CD8-positive, alpha-beta memory T cell (primary cell): ENCODE measurements around the gene LTN1. TPM values are rescaled to one million over a fixed set of nuclear protein-coding genes. Genes with fewer than 3 reads are reported as not detected.

Experiments used
- CTCF ChIA-PET: fragments of 350-600 bp; sonication (Branson Sonifier 250); formaldehyde crosslinking; loops from one replicate; lab custom pipeline; 2021; ENCODE audit warnings: antibody characterized with exemption; lab: Charles Lee
- POLR2A ChIA-PET: fragments of 350-600 bp; sonication (Branson Sonifier 250); formaldehyde crosslinking; loops from one replicate; lab custom pipeline; 2021; ENCODE audit warnings: antibody characterized with exemption; lab: Charles Lee
- DNase-seq, 5 donors: peaks; one replicate each; pipeline versions ENCODE4 v3.0.0 to v3.0.0-alpha.2; 2020 to 2022; ENCODE audit warnings: mixed read lengths in 1 of 5
- H3K27ac ChIP-seq: one replicate; pipeline ENCODE4 v1.7.0; 2013; ENCODE audit warnings: low read depth, mild to moderate bottlenecking, low read length, moderate library complexity
- H3K27me3 ChIP-seq: 2 replicates; pipeline ENCODE4 v1.7.0; 2013; ENCODE audit warnings: low read length, mild to moderate bottlenecking; ENCODE audit not compliant: insufficient read depth, poor library complexity, severe bottlenecking
- H3K36me3 ChIP-seq: 2 replicates; pipeline ENCODE4 v1.7.0; 2013; ENCODE audit warnings: mild to moderate bottlenecking, low read length, moderate library complexity; ENCODE audit not compliant: insufficient read depth
- H3K4me1 ChIP-seq: 2 replicates; pipeline ENCODE4 v1.7.0; 2013; ENCODE audit warnings: mild to moderate bottlenecking, low read length, moderate library complexity; ENCODE audit not compliant: insufficient read depth
- H3K4me3 ChIP-seq: 2 replicates; pipeline ENCODE4 v1.7.0; 2013; ENCODE audit warnings: mild to moderate bottlenecking, low read length
- H3K9me3 ChIP-seq: 2 replicates; pipeline ENCODE4 v1.7.0; 2013; ENCODE audit warnings: mild to moderate bottlenecking, low read length
- H3K27ac Mint-ChIP-seq, 8 donors: one replicate each; pipeline ENCODE4 v1.8.0; 2020 to 2021; ENCODE audit warnings: mixed read lengths in 8 of 8, mild to moderate bottlenecking in 6 of 8, inconsistent platforms in 3 of 8, moderate library complexity in 3 of 8
- H3K27me3 Mint-ChIP-seq, 2 donors: one replicate each; pipeline ENCODE4 v1.8.0; 2020 to 2021; ENCODE audit warnings: mixed read lengths in 2 of 2, mild to moderate bottlenecking in 1 of 2, moderate library complexity in 1 of 2
- H3K36me3 Mint-ChIP-seq, 3 donors: one replicate each; pipeline ENCODE4 v1.8.0; 2020 to 2021; ENCODE audit warnings: mixed read lengths in 3 of 3, inconsistent platforms in 1 of 3, mild to moderate bottlenecking in 1 of 3
- H3K4me1 Mint-ChIP-seq, 3 donors: one replicate each; pipeline ENCODE4 v1.8.0; 2020 to 2021; ENCODE audit warnings: mixed read lengths in 3 of 3, inconsistent platforms in 1 of 3, mild to moderate bottlenecking in 1 of 3
- H3K4me3 Mint-ChIP-seq, 7 donors: one replicate each; pipeline ENCODE4 v1.8.0; 2020 to 2021; ENCODE audit warnings: mixed read lengths in 7 of 7, mild to moderate bottlenecking in 6 of 7, moderate library complexity in 4 of 7, inconsistent platforms in 2 of 7
- H3K9me3 Mint-ChIP-seq, 5 donors: one replicate each; pipeline ENCODE4 v1.8.0; 2020 to 2022; ENCODE audit warnings: mixed read lengths in 5 of 5, mild to moderate bottlenecking in 3 of 5, moderate library complexity in 2 of 5, inconsistent platforms in 1 of 5
- polyA plus RNA-seq: library from polyadenylated mRNA; unstranded; fragments of 300-500 nt; fragmentation: Illumina TruSeq; gene quantifications from one replicate; pipeline ENCODE4 v1.2.3, GENCODE V29; 2021
- total RNA-seq, 2 experiments: library from RNA; stranded (reverse); gene quantifications; one replicate each; pipeline ENCODE4 v1.2.3, GENCODE V29; 2021

Gene LTN1, protein sequence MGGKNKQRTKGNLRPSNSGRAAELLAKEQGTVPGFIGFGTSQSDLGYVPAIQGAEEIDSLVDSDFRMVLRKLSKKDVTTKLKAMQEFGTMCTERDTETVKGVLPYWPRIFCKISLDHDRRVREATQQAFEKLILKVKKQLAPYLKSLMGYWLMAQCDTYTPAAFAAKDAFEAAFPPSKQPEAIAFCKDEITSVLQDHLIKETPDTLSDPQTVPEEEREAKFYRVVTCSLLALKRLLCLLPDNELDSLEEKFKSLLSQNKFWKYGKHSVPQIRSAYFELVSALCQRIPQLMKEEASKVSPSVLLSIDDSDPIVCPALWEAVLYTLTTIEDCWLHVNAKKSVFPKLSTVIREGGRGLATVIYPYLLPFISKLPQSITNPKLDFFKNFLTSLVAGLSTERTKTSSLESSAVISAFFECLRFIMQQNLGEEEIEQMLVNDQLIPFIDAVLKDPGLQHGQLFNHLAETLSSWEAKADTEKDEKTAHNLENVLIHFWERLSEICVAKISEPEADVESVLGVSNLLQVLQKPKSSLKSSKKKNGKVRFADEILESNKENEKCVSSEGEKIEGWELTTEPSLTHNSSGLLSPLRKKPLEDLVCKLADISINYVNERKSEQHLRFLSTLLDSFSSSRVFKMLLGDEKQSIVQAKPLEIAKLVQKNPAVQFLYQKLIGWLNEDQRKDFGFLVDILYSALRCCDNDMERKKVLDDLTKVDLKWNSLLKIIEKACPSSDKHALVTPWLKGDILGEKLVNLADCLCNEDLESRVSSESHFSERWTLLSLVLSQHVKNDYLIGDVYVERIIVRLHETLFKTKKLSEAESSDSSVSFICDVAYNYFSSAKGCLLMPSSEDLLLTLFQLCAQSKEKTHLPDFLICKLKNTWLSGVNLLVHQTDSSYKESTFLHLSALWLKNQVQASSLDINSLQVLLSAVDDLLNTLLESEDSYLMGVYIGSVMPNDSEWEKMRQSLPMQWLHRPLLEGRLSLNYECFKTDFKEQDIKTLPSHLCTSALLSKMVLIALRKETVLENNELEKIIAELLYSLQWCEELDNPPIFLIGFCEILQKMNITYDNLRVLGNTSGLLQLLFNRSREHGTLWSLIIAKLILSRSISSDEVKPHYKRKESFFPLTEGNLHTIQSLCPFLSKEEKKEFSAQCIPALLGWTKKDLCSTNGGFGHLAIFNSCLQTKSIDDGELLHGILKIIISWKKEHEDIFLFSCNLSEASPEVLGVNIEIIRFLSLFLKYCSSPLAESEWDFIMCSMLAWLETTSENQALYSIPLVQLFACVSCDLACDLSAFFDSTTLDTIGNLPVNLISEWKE (N-terminal part only)
- total RNA-seq (10 to 100 TPM; 22.1 to 23.2 TPM), polyA plus RNA-seq (15.7 TPM)

DNA sequence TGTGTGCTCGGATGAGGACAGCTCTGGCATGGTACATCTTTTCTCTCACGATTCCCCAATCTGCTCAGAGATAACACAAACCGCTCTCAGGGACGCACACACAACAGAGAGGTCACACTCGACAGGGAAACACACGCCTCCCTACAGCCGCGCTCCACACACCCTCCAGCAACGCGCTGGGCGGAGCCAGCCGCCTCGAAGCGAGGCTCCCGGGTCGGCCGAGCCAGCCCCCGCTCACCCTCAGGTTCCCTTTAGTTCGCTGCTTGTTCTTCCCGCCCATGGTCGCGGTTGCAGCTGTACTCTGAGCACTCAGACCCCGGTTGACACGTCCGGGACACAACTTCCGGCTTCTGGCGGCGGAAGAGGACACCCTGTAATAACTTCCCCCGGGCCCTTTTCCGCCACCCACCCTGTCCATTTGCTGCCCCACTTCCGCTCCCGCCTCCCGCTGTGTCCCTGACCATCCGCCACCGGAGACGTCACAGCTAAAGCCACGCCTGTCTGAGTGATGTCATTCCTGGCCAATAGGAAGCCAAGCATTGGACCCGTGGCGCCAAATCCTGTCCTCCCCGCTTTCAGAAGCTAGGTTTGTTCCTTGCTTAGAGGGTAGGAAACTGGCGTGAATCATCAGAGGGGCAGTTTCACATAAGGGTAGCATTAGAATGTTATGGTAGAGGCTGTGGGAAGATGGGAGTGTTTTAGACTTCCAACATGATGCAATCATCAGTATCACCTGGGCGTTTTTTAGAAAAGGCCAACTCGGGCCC lies at the start of gene LTN1:
LTN1 (minus strand) TSS at position 352 of the 767 bp plus-strand sequence; CDS start at position 280, 72 bp downstream.
- peak; percentile 98 to 99 (median 99) for DNase-seq
- H3K4me1 Mint-ChIP-seq, result peaks cover 33 to 52% (median 48%) of the 10 kb centered on the region in 3 donors
- peak within 1 kb of the TSS; percentile 91 for H3K27ac ChIP-seq
- H3K36me3 Mint-ChIP-seq, result peaks cover 0 to 22% (median 2%) of the 10 kb centered on the region in 3 donors
- no peaks in the 10 kb centered on the region for H3K9me3 ChIP-seq
- no peaks in the 10 kb centered on the region for H3K27me3 ChIP-seq
- ChIA-PET POLR2A (interaction anchor here (0.7 to 3.4 kb wide), 14 partner anchors 8 to 307 kb away, joined by 3 to 65 read pairs (median 5); partner anchors contain the start of genes CCT8, RWDD2B and USP16), CTCF (interaction anchor here (0.7 to 1.4 kb wide), 7 partner anchors 10 to 85 kb away, joined by 3 to 12 read pairs (median 5); no protein-coding TSS in a partner anchor)
- H3K27ac Mint-ChIP-seq, result peak within 1 kb of the TSS; percentile 78 to 100 (median 98)
- no peaks in the 10 kb centered on the region for H3K27me3 Mint-ChIP-seq
- no peaks in the 10 kb centered on the region for H3K36me3 ChIP-seq
- H3K4me1 ChIP-seq, result peaks cover 34% of the 10 kb centered on the region
- peak within 1 kb of the TSS; percentile 85 to 97 (median 95) for H3K4me3 Mint-ChIP-seq
- H3K4me3 ChIP-seq, result peak within 1 kb of the TSS; percentile 88
- H3K9me3 Mint-ChIP-seq, result no peaks in the 10 kb centered on the region

DNA sequence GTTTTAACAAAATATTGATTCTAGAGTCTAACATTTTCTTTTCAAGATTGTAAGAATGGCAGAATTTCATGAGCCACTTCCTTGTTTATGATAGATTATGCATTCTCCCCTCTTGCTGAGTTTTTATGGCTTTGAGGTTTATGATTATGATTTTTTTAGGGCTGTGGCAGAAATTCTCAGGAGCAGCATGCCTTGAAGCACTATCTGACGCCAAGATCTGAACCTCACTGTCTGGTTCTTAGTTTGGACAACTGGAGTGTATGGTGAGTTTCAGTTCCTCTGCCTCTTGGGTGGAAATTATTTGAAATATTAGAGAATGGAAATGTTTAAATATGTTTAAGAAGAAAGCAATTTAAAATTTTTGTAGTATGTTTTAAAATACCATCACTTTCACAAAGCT lies 42.0 kb upstream of the LTN1 start:
- CTCF ChIA-PET, result no interaction called here
- H3K27ac Mint-ChIP-seq, result no peak overlapping the region

DNA sequence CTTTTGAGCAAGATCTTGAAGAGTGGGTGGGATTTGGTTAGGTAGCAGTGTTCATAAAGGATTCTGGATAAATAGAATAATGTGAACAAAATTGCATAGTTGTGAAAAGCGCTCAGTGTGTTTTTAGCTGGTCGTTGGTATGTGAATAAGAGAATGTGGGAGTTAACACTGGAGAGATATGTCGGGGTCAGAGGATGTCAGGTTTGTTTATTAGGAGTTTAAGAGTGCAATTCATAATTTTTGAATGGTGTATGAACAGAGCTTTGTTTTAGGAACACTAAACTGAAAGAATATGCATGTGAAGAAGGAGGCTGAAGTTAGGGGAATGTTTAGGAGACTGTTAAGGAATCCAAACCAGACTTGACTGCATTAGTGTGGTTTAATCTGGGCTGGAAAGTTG lies 41.2 kb upstream of the LTN1 start:
- CTCF ChIA-PET, result no interaction called here
- Mint-ChIP-seq H3K9me3 (no peaks in the 10 kb centered on the region), H3K27ac (peak overlapping the region in 4 of 8 donors; percentile 7 to 56 (median 44)), H3K36me3 (peaks cover 14 to 87% (median 26%) of the 10 kb centered on the region in 3 donors), H3K4me3 (no peak overlapping the region), H3K27me3 (no peaks in the 10 kb centered on the region), H3K4me1 (peaks cover 22 to 38% (median 37%) of the 10 kb centered on the region in 3 donors)
- POLR2A ChIA-PET, result no interaction called here
- Histone ChIP-seq H3K4me1 (no peaks in the 10 kb centered on the region), H3K36me3 (peaks cover 62% of the 10 kb centered on the region), H3K9me3 (no peaks in the 10 kb centered on the region), H3K27ac (no peak overlapping the region), H3K27me3 (no peaks in the 10 kb centered on the region), H3K4me3 (no peak overlapping the region)
- DNase-seq, result no peak

More for the DNA sequence above, 42.0 kb upstream of the LTN1 start:
- no peak overlapping the region for H3K27ac ChIP-seq
- H3K9me3 Mint-ChIP-seq, result no peaks in the 10 kb centered on the region
- no peaks in the 10 kb centered on the region for H3K4me1 ChIP-seq
- POLR2A ChIA-PET, result interaction anchor here (0.5 kb wide), 1 partner anchor 198 kb away, joined by 3 read pairs; no protein-coding TSS in a partner anchor
- no peaks in the 10 kb centered on the region for H3K9me3 ChIP-seq
- no peak overlapping the region for H3K4me3 Mint-ChIP-seq
- peaks cover 14 to 87% (median 22%) of the 10 kb centered on the region in 3 donors for H3K36me3 Mint-ChIP-seq
- peaks cover 19 to 34% (median 33%) of the 10 kb centered on the region in 3 donors for H3K4me1 Mint-ChIP-seq
- H3K36me3 ChIP-seq, result peaks cover 65% of the 10 kb centered on the region
- no peak overlapping the region for H3K4me3 ChIP-seq
- no peaks in the 10 kb centered on the region for H3K27me3 ChIP-seq
- no peaks in the 10 kb centered on the region for H3K27me3 Mint-ChIP-seq
- no peak for DNase-seq

DNA sequence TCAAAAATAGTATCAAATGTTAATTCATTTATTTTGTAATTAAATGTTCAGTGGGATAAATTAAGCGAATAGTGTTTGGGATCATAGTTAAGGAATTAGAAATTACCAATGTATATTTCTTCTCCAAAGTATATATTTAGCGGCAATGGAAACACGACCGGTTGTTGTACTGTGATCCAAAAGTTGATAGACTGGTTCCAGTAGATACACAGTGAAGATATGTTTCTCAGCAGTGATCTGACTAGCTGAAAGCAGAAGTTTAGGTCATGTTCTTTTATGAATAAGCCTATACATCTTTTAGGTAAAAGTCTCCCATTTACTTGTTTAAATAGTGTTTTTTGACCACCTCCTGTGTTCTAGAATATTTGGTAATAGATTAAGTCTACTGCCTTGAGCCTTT lies 40.6 kb upstream of the LTN1 start:
- H3K27ac Mint-ChIP-seq, result peak overlapping the region in 1 of 8 donors; percentile 56
- Histone ChIP-seq H3K36me3 (peaks cover 56% of the 10 kb centered on the region), H3K27me3 (no peaks in the 10 kb centered on the region), H3K4me3 (no peak overlapping the region), H3K4me1 (no peaks in the 10 kb centered on the region), H3K27ac (no peak overlapping the region), H3K9me3 (no peaks in the 10 kb centered on the region)
- H3K4me1 Mint-ChIP-seq, result peaks cover 22 to 38% (median 37%) of the 10 kb centered on the region in 3 donors
- no peaks in the 10 kb centered on the region for H3K27me3 Mint-ChIP-seq
- ChIA-PET CTCF (no interaction called here), POLR2A (no interaction called here)
- peaks cover 14 to 84% (median 26%) of the 10 kb centered on the region in 3 donors for H3K36me3 Mint-ChIP-seq
- no peak for DNase-seq
- H3K9me3 Mint-ChIP-seq, result no peaks in the 10 kb centered on the region
- H3K4me3 Mint-ChIP-seq, result no peak overlapping the region

DNA sequence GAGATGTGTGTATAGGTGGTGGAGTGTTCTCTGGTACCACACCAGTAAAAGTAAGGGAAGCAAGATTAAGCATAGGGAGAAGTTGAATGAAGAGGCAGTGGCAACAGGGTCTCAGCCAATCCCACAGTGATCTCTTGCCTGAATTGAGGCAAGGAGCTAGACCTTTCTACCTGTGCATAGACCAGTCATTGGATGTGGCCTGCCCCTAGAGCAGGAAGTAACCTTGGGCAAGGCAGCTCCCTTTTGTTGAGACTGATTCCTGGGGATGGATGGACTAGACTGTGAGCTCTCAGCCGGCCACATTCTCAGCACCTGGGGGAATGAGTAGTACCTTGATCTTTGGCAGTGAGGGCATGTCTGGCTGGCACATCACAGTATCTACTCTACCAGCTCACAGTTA lies 38.2 kb upstream of the LTN1 start:
- H3K27me3 Mint-ChIP-seq, result no peaks in the 10 kb centered on the region
- H3K4me1 Mint-ChIP-seq, result peaks cover 33 to 54% (median 52%) of the 10 kb centered on the region in 3 donors
- H3K4me3 Mint-ChIP-seq, result no peak overlapping the region
- H3K27ac Mint-ChIP-seq, result peak overlapping the region in 2 of 8 donors; percentile 21 to 46
- H3K4me1 ChIP-seq, result peaks cover 18% of the 10 kb centered on the region
- ChIA-PET POLR2A (no interaction called here), CTCF (interaction anchor here (0.8 kb wide), 1 partner anchor 15 kb away, joined by 3 read pairs; no protein-coding TSS in a partner anchor)
- H3K27ac ChIP-seq, result no peak overlapping the region
- DNase-seq, result no peak
- H3K9me3 Mint-ChIP-seq, result no peaks in the 10 kb centered on the region
- peaks cover 32% of the 10 kb centered on the region for H3K36me3 ChIP-seq
- no peak overlapping the region for H3K4me3 ChIP-seq
- H3K9me3 ChIP-seq, result no peaks in the 10 kb centered on the region
- peaks cover 14 to 67% (median 22%) of the 10 kb centered on the region in 3 donors for H3K36me3 Mint-ChIP-seq
- H3K27me3 ChIP-seq, result no peaks in the 10 kb centered on the region

DNA sequence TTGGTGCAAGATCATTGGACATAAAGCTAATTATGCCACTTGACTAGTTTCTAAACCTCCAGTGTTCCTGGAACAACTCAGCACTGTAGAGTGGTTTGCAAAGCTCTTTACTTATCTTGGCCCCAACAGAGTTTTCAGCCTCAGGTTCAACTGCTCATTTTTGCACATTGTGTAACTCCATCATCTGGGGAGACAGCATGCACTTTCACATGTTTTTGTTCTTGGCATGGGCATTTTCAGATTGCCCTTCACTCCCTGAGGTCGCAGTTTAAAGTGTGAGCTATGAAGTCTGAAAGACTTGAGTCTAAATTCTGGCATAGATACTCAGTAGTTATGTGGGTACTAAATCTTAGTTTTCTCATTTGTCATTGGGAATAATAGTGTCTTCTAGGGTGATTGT lies 36.8 kb upstream of the LTN1 start:
- ChIA-PET CTCF (no interaction called here), POLR2A (interaction anchor here (0.9 kb wide), 1 partner anchor 37 kb away, joined by 3 read pairs; the partner anchor contains the start of gene LTN1)
- Histone ChIP-seq H3K36me3 (peaks cover 32% of the 10 kb centered on the region), H3K27me3 (no peaks in the 10 kb centered on the region), H3K4me1 (peaks cover 26% of the 10 kb centered on the region), H3K27ac (no peak overlapping the region), H3K4me3 (no peak overlapping the region), H3K9me3 (no peaks in the 10 kb centered on the region)
- H3K4me3 Mint-ChIP-seq, result peak overlapping the region in 1 of 7 donors; percentile 18
- peaks cover 8 to 72% (median 22%) of the 10 kb centered on the region in 3 donors for H3K36me3 Mint-ChIP-seq
- peak overlapping the region in 2 of 8 donors; percentile 2 to 21 for H3K27ac Mint-ChIP-seq
- H3K9me3 Mint-ChIP-seq, result no peaks in the 10 kb centered on the region
- no peak for DNase-seq
- H3K4me1 Mint-ChIP-seq, result peaks cover 42 to 67% (median 59%) of the 10 kb centered on the region in 3 donors
- peaks cover 0 to 2% of the 10 kb centered on the region in 2 donors for H3K27me3 Mint-ChIP-seq
